ENCODE results near the gene MORN1. TPM values are rescaled to one million over a fixed set of nuclear protein-coding genes. Genes with fewer than 3 reads are reported as not detected.

Gene MORN1
- total and polyA plus RNA-seq, 2 experiments from 2014 or later: 4.8 to 11.1 TPM

DNA sequence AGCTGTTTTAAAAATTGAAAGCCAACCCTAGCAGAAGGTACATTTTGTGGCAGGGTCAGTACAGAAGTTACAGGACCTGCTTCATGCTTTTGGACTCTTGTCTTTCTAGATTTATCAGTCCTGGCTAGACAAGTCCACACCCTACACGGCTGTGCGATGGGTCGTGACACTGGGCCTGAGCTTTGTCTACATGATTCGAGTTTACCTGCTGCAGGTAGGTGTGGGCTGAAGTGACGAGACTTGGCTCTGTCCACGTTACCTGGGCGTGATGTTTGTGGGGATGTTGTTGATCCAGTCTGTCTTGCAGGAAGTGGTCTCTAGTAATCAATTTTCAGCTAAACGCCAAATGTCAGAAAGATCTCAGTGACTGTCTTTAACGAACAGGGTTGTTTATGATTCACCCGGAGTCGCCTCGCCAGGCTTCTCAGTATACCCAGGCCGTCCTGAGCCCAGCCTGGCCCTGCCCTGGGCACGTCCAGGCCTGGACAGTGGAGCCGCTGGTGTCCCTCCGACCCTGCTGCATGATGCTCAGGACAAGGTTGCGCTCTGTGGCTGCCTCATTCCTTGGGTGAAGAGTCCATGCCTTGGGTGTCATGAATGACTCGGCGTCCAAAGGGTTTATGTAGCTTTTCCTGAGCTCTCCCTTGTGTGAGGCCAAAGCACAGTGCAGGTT is 5.8 kb upstream of the MORN1 start (continued):
- TF ChIP-seq, protein P1, sequence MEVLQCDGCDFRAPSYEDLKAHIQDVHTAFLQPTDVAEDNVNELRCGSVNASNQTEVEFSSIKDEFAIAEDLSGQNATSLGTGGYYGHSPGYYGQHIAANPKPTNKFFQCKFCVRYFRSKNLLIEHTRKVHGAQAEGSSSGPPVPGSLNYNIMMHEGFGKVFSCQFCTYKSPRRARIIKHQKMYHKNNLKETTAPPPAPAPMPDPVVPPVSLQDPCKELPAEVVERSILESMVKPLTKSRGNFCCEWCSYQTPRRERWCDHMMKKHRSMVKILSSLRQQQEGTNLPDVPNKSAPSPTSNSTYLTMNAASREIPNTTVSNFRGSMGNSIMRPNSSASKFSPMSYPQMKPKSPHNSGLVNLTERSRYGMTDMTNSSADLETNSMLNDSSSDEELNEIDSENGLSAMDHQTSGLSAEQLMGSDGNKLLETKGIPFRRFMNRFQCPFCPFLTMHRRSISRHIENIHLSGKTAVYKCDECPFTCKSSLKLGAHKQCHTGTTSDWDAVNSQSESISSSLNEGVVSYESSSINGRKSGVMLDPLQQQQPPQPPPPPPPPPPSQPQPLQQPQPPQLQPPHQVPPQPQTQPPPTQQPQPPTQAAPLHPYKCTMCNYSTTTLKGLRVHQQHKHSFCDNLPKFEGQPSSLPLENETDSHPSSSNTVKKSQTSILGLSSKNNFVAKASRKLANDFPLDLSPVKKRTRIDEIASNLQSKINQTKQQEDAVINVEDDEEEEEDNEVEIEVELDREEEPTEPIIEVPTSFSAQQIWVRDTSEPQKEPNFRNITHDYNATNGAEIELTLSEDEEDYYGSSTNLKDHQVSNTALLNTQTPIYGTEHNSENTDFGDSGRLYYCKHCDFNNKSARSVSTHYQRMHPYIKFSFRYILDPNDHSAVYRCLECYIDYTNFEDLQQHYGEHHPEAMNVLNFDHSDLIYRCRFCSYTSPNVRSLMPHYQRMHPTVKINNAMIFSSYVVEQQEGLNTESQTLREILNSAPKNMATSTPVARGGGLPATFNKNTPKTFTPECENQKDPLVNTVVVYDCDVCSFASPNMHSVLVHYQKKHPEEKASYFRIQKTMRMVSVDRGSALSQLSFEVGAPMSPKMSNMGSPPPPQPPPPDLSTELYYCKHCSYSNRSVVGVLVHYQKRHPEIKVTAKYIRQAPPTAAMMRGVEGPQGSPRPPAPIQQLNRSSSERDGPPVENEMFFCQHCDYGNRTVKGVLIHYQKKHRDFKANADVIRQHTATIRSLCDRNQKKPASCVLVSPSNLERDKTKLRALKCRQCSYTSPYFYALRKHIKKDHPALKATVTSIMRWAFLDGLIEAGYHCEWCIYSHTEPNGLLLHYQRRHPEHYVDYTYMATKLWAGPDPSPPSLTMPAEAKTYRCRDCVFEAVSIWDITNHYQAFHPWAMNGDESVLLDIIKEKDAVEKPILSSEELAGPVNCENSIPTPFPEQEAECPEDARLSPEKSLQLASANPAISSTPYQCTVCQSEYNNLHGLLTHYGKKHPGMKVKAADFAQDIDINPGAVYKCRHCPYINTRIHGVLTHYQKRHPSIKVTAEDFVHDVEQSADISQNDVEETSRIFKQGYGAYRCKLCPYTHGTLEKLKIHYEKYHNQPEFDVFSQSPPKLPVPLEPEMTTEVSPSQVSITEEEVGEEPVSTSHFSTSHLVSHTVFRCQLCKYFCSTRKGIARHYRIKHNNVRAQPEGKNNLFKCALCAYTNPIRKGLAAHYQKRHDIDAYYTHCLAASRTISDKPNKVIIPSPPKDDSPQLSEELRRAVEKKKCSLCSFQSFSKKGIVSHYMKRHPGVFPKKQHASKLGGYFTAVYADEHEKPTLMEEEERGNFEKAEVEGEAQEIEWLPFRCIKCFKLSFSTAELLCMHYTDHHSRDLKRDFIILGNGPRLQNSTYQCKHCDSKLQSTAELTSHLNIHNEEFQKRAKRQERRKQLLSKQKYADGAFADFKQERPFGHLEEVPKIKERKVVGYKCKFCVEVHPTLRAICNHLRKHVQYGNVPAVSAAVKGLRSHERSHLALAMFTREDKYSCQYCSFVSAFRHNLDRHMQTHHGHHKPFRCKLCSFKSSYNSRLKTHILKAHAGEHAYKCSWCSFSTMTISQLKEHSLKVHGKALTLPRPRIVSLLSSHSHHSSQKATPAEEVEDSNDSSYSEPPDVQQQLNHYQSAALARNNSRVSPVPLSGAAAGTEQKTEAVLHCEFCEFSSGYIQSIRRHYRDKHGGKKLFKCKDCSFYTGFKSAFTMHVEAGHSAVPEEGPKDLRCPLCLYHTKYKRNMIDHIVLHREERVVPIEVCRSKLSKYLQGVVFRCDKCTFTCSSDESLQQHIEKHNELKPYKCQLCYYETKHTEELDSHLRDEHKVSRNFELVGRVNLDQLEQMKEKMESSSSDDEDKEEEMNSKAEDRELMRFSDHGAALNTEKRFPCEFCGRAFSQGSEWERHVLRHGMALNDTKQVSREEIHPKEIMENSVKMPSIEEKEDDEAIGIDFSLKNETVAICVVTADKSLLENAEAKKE (CRISPR knock-in tag; IDR thresholded peaks at IDR 0.05): no peak
- TF ChIP-seq, protein P2, sequence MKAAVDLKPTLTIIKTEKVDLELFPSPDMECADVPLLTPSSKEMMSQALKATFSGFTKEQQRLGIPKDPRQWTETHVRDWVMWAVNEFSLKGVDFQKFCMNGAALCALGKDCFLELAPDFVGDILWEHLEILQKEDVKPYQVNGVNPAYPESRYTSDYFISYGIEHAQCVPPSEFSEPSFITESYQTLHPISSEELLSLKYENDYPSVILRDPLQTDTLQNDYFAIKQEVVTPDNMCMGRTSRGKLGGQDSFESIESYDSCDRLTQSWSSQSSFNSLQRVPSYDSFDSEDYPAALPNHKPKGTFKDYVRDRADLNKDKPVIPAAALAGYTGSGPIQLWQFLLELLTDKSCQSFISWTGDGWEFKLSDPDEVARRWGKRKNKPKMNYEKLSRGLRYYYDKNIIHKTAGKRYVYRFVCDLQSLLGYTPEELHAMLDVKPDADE (IDR thresholded peaks at IDR 0.05): no peak
- TF ChIP-seq JUNB (IDR thresholded peaks at IDR 0.05; ENCODE audit: unreplicated experiment) (no peak), EZH2phosphoT487 (IDR thresholded peaks at IDR 0.05; ENCODE audit: unreplicated experiment) (no peak), POLR2AphosphoS5 (IDR thresholded peaks at IDR 0.05; ENCODE audit: low read depth) (no peak), CREB1 (CRISPR knock-in tag; IDR thresholded peaks at IDR 0.05; ENCODE audit: low read depth) (no peak)

DNA sequence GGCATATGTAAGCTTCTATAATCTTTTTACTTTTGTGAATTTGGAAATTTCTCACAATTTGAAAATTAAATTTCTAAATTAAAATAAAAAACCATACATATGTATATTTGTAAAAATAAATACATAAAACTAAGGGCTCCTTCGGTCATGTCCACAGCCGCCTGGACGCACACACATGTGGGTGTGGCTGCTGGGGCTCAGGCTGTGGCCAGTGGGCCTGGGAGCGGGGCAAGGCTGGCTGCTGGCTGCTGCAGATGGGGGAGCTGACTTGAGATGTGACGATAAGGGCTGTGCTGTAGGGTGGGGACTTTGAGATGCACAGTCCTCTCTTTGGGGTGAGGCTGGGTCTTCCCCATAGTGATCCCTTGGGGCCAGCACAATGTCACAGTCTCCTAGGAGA is 5.1 kb upstream of the MORN1 start:
- Histone ChIP-seq H2AFZ (no peak overlapping the region), H3K36me3 (ENCODE audit: insufficient read depth) (no peaks in the 10 kb centered on the region; the same call in none of the 2 replicates), H3K4me1 (ENCODE audit: insufficient read depth) (no peaks in the 10 kb centered on the region; the same call in 1 of the 2 replicates), H3K9me2 (ENCODE audit: insufficient read depth) (no peaks in the 10 kb centered on the region), H4K20me1 (replicated peaks; ENCODE audit: insufficient read depth) (peaks cover 15% of the 10 kb centered on the region), H3K27ac (ENCODE audit: low read depth) (no peak overlapping the region), H3F3A (replicated peaks; ENCODE audit: low read depth) (no peaks in the 10 kb centered on the region; the same call in 1 of the 2 replicates), H3K4me3 (no peak overlapping the region), H3K27me3 (ENCODE audit: insufficient read depth) (no peaks in the 10 kb centered on the region), H3K4me2 (no peak overlapping the region), H3K79me2 (replicated peaks; ENCODE audit: insufficient read depth) (peaks cover 39% of the 10 kb centered on the region)
- peaks cover 8% of the 10 kb centered on the region for H3K27me3 Mint-ChIP-seq (ENCODE audit: insufficient read depth, low read depth, poor library complexity)
- H3K4me1 Mint-ChIP-seq: peaks cover 11% of the 10 kb centered on the region
- ATAC-seq (no peak), DNase-seq (ENCODE audit: low spot score) (no peak)
- H3K27ac Mint-ChIP-seq: no peak overlapping the region
- H3K36me3 Mint-ChIP-seq (ENCODE audit: low read depth): peaks cover 51% of the 10 kb centered on the region
- no peak for TF ChIP-seq STAT1 (IDR thresholded peaks at IDR 0.05; ENCODE audit: unreplicated experiment)
- H3K9me3 Mint-ChIP-seq: no peaks in the 10 kb centered on the region
- H3K4me3 Mint-ChIP-seq: no peak overlapping the region

All from GM23338 (cell line).